ENCODE measurements around the gene FGD4. TPM values are rescaled to one million over a fixed set of nuclear protein-coding genes. Genes with fewer than 3 reads are reported as not detected.

The FGD4 gene
- total RNA-seq, 1 experiment from 2014 or later = 39.7 TPM

DNA sequence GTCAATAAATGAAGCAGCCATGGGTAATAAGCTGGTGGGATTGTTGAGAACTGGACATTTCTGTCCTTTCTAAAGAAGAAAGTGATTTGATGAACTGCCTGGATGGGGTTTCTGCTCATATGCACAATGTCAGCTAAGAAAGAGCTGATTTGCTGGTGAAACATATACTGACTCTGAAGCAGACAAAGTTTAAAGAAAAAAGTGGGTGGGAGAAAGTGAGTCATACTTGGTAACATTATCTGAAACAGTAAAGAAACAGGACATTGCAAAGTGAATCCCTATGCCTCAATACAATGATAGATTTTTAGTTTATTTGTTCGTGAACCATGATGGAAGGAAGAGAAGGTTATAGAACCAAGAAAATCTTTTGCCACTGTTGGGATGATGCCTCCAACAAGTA, 184.2 kb downstream of the FGD4 start:
- CTCF ChIA-PET = no interaction called here
- peaks cover 21% of the 10 kb centered on the region for H3K36me3 Mint-ChIP-seq
- POLR2A ChIA-PET = no interaction called here
- no peaks in the 10 kb centered on the region for H3K27me3 Mint-ChIP-seq (ENCODE audit: low read depth)
- DNase-seq (ENCODE audit: low spot score) (no peak), ATAC-seq (no peak)
- TF ChIP-seq, protein P1, sequence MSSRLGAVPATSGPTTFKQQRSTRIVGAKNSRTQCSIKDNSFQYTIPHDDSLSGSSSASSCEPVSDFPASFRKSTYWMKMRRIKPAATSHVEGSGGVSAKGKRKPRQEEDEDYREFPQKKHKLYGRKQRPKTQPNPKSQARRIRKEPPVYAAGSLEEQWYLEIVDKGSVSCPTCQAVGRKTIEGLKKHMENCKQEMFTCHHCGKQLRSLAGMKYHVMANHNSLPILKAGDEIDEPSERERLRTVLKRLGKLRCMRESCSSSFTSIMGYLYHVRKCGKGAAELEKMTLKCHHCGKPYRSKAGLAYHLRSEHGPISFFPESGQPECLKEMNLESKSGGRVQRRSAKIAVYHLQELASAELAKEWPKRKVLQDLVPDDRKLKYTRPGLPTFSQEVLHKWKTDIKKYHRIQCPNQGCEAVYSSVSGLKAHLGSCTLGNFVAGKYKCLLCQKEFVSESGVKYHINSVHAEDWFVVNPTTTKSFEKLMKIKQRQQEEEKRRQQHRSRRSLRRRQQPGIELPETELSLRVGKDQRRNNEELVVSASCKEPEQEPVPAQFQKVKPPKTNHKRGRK (CRISPR knock-in tag; IDR thresholded peaks at IDR 0.05; ENCODE audit: borderline replicate concordance) = no peak
- TF ChIP-seq ZNF219 (CRISPR knock-in tag; IDR thresholded peaks at IDR 0.05; ENCODE audit: borderline replicate concordance) = no peak
- no peak for TF ChIP-seq GRHL2 (CRISPR knock-in tag; IDR thresholded peaks at IDR 0.05; ENCODE audit: insufficient replicate concordance, severe bottlenecking)
- TF ChIP-seq IRF2 (CRISPR knock-in tag; IDR thresholded peaks at IDR 0.05; ENCODE audit: borderline replicate concordance, low read depth) = no peak
- TF ChIP-seq, protein P2, sequence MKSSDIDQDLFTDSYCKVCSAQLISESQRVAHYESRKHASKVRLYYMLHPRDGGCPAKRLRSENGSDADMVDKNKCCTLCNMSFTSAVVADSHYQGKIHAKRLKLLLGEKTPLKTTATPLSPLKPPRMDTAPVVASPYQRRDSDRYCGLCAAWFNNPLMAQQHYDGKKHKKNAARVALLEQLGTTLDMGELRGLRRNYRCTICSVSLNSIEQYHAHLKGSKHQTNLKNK (CRISPR knock-in tag; IDR thresholded peaks at IDR 0.05) = no peak
- TF ChIP-seq, protein P3, sequence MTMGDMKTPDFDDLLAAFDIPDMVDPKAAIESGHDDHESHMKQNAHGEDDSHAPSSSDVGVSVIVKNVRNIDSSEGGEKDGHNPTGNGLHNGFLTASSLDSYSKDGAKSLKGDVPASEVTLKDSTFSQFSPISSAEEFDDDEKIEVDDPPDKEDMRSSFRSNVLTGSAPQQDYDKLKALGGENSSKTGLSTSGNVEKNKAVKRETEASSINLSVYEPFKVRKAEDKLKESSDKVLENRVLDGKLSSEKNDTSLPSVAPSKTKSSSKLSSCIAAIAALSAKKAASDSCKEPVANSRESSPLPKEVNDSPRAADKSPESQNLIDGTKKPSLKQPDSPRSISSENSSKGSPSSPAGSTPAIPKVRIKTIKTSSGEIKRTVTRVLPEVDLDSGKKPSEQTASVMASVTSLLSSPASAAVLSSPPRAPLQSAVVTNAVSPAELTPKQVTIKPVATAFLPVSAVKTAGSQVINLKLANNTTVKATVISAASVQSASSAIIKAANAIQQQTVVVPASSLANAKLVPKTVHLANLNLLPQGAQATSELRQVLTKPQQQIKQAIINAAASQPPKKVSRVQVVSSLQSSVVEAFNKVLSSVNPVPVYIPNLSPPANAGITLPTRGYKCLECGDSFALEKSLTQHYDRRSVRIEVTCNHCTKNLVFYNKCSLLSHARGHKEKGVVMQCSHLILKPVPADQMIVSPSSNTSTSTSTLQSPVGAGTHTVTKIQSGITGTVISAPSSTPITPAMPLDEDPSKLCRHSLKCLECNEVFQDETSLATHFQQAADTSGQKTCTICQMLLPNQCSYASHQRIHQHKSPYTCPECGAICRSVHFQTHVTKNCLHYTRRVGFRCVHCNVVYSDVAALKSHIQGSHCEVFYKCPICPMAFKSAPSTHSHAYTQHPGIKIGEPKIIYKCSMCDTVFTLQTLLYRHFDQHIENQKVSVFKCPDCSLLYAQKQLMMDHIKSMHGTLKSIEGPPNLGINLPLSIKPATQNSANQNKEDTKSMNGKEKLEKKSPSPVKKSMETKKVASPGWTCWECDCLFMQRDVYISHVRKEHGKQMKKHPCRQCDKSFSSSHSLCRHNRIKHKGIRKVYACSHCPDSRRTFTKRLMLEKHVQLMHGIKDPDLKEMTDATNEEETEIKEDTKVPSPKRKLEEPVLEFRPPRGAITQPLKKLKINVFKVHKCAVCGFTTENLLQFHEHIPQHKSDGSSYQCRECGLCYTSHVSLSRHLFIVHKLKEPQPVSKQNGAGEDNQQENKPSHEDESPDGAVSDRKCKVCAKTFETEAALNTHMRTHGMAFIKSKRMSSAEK (CRISPR knock-in tag; IDR thresholded peaks at IDR 0.05; ENCODE audit: borderline replicate concordance) = no peak
- TF ChIP-seq ATF1 (CRISPR knock-in tag; IDR thresholded peaks at IDR 0.05) = no peak
- TF ChIP-seq SP1 (CRISPR knock-in tag; conservative IDR thresholded peaks at IDR 0.05) = no peak
- TF ChIP-seq NR2C2 (CRISPR knock-in tag; IDR thresholded peaks at IDR 0.05) = no peak
- TF ChIP-seq ZNF317 (CRISPR knock-in tag; IDR thresholded peaks at IDR 0.05; ENCODE audit: borderline replicate concordance, low read depth) = no peak
- peak overlapping the region; percentile 50 for H3K27ac Mint-ChIP-seq
- no peak overlapping the region for H3K4me3 Mint-ChIP-seq
- peaks cover 19% of the 10 kb centered on the region for H3K4me1 Mint-ChIP-seq
- H3K9me3 Mint-ChIP-seq = no peaks in the 10 kb centered on the region

DNA sequence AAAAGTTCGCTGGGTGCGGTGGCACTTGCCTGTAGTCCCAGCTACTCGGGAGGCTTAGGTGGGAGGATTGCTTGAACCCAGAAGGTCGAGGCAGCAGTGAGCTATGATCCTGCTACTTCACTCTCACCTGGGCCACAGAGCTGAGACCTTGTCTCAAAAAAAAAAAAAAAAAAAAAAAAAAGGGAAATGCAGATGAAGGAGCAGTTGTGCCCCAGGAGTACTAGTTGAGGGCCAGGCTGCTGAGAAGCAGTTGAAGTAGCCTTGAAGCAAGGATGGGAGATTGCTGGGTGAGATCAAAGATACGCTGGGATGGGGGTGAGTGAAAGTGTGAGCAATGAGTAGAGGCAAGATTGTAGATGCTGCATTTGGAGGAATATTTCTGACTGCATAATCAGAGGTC, 186.3 kb downstream of the FGD4 start:
- peak; percentile 70 for ATAC-seq
- POLR2A ChIA-PET = interaction anchor here (0.7 kb wide), 1 partner anchor 72 kb away, joined by 3 read pairs; no protein-coding TSS in a partner anchor
- Mint-ChIP-seq H3K4me3 (no peak overlapping the region), H3K27me3 (ENCODE audit: low read depth) (no peaks in the 10 kb centered on the region), H3K9me3 (no peaks in the 10 kb centered on the region), H3K4me1 (peaks cover 19% of the 10 kb centered on the region), H3K27ac (peak overlapping the region; percentile 32; the same call in 1 of the 2 replicates), H3K36me3 (peaks cover 19% of the 10 kb centered on the region)
- CTCF ChIA-PET = interaction anchor here (0.6 to 0.7 kb wide), 2 partner anchors 25 to 40 kb away, joined by 3 to 4 read pairs; no protein-coding TSS in a partner anchor
- DNase-seq (ENCODE audit: low spot score) = no peak
- TF ChIP-seq, protein P4, sequence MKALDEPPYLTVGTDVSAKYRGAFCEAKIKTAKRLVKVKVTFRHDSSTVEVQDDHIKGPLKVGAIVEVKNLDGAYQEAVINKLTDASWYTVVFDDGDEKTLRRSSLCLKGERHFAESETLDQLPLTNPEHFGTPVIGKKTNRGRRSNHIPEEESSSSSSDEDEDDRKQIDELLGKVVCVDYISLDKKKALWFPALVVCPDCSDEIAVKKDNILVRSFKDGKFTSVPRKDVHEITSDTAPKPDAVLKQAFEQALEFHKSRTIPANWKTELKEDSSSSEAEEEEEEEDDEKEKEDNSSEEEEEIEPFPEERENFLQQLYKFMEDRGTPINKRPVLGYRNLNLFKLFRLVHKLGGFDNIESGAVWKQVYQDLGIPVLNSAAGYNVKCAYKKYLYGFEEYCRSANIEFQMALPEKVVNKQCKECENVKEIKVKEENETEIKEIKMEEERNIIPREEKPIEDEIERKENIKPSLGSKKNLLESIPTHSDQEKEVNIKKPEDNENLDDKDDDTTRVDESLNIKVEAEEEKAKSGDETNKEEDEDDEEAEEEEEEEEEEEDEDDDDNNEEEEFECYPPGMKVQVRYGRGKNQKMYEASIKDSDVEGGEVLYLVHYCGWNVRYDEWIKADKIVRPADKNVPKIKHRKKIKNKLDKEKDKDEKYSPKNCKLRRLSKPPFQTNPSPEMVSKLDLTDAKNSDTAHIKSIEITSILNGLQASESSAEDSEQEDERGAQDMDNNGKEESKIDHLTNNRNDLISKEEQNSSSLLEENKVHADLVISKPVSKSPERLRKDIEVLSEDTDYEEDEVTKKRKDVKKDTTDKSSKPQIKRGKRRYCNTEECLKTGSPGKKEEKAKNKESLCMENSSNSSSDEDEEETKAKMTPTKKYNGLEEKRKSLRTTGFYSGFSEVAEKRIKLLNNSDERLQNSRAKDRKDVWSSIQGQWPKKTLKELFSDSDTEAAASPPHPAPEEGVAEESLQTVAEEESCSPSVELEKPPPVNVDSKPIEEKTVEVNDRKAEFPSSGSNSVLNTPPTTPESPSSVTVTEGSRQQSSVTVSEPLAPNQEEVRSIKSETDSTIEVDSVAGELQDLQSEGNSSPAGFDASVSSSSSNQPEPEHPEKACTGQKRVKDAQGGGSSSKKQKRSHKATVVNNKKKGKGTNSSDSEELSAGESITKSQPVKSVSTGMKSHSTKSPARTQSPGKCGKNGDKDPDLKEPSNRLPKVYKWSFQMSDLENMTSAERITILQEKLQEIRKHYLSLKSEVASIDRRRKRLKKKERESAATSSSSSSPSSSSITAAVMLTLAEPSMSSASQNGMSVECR (CRISPR knock-in tag; IDR thresholded peaks at IDR 0.05; ENCODE audit: borderline replicate concordance) = no peak
- TF ChIP-seq MXD4 (CRISPR knock-in tag; IDR thresholded peaks at IDR 0.05; ENCODE audit: borderline replicate concordance) = no peak
- TF ChIP-seq, protein P5, sequence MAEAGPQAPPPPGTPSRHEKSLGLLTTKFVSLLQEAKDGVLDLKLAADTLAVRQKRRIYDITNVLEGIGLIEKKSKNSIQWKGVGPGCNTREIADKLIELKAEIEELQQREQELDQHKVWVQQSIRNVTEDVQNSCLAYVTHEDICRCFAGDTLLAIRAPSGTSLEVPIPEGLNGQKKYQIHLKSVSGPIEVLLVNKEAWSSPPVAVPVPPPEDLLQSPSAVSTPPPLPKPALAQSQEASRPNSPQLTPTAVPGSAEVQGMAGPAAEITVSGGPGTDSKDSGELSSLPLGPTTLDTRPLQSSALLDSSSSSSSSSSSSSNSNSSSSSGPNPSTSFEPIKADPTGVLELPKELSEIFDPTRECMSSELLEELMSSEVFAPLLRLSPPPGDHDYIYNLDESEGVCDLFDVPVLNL (CRISPR knock-in tag; IDR thresholded peaks at IDR 0.05; ENCODE audit: borderline replicate concordance, low read depth) = no peak
- no peak for TF ChIP-seq ZNF232 (CRISPR knock-in tag; IDR thresholded peaks at IDR 0.05)
- TF ChIP-seq OVOL2 (CRISPR knock-in tag; IDR thresholded peaks at IDR 0.05; ENCODE audit: borderline replicate concordance) = no peak
- TF ChIP-seq JAZF1 (CRISPR knock-in tag; IDR thresholded peaks at IDR 0.05) = no peak
- no peak for TF ChIP-seq ZNF263 (CRISPR knock-in tag; IDR thresholded peaks at IDR 0.05; ENCODE audit: low read depth)
- TF ChIP-seq, protein P6, sequence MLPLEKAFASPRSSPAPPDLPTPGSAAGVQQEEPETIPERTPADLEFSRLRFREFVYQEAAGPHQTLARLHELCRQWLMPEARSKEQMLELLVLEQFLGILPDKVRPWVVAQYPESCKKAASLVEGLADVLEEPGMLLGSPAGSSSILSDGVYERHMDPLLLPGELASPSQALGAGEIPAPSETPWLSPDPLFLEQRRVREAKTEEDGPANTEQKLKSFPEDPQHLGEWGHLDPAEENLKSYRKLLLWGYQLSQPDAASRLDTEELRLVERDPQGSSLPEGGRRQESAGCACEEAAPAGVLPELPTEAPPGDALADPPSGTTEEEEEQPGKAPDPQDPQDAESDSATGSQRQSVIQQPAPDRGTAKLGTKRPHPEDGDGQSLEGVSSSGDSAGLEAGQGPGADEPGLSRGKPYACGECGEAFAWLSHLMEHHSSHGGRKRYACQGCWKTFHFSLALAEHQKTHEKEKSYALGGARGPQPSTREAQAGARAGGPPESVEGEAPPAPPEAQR (CRISPR knock-in tag; IDR thresholded peaks at IDR 0.05) = no peak
- TF ChIP-seq, protein P7, sequence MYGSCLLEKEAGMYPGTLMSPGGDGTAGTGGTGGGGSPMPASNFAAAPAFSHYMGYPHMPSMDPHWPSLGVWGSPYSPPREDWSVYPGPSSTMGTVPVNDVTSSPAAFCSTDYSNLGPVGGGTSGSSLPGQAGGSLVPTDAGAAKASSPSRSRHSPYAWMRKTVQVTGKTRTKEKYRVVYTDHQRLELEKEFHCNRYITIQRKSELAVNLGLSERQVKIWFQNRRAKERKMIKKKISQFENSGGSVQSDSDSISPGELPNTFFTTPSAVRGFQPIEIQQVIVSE (CRISPR knock-in tag; IDR thresholded peaks at IDR 0.05; ENCODE audit: borderline replicate concordance) = no peak

All from WTC11 (cell line).